Lung (tissue), 12 donors: ENCODE data around the gene EDN2. TPM values are rescaled to one million over a fixed set of nuclear protein-coding genes. Genes with fewer than 3 reads are reported as not detected.

Experiments
- ATAC-seq: fragments of 200-7000 bp; cut with Tn5 transposase; one replicate; pipeline ENCODE4 v1.9.1; 2020; ENCODE audit warnings: moderate number of reproducible peaks; ENCODE audit not compliant: insufficient read depth, low FRiP score
- DNase-seq, 3 donors: peaks; one replicate each; pipeline ENCODE4 v3.0.0-alpha.2; 2013 to 2017
- H3K27ac ChIP-seq, 2 donors: one replicate each; pipeline ENCODE4 v1.5.1; 2013; ENCODE audit warnings: mild to moderate bottlenecking in 2 of 2, moderate library complexity in 2 of 2, control low read depth in 1 of 2, inconsistent platforms in 1 of 2, low read depth in 1 of 2, low read length in 1 of 2
- H3K27me3 ChIP-seq, 3 donors: one replicate each; pipeline ENCODE4 v1.5.1; 2013; ENCODE audit warnings: low read length in 2 of 3; ENCODE audit not compliant: control insufficient read depth in 3 of 3, insufficient read depth in 3 of 3
- H3K36me3 ChIP-seq, 4 donors: one replicate each; pipeline ENCODE4 v1.5.1; 2013; ENCODE audit warnings: low read length in 4 of 4, mild to moderate bottlenecking in 1 of 4, moderate library complexity in 1 of 4; ENCODE audit not compliant: control insufficient read depth in 4 of 4, insufficient read depth in 4 of 4
- H3K4me1 ChIP-seq, 5 donors: one replicate each; pipeline ENCODE4 v1.5.1; 2013; ENCODE audit warnings: low read length in 5 of 5, mild to moderate bottlenecking in 2 of 5, moderate library complexity in 1 of 5; ENCODE audit not compliant: control insufficient read depth in 5 of 5, insufficient read depth in 5 of 5
- H3K4me3 ChIP-seq: one replicate; pipeline ENCODE4 v1.5.1; 2013; ENCODE audit warnings: mild to moderate bottlenecking, control low read depth, moderate library complexity
- H3K9ac ChIP-seq, 2 donors: one replicate each; pipeline ENCODE4 v1.5.1; 2013; ENCODE audit warnings: low read length in 2 of 2, control low read depth in 1 of 2; ENCODE audit not compliant: insufficient read depth in 1 of 2
- H3K9me3 ChIP-seq, 4 donors: one replicate each; pipeline ENCODE4 v1.5.1; 2013; ENCODE audit warnings: low read length in 3 of 4, mild to moderate bottlenecking in 1 of 4, moderate library complexity in 1 of 4; ENCODE audit not compliant: control insufficient read depth in 4 of 4, insufficient read depth in 3 of 4
- CTCF ChIP-seq: IDR thresholded peaks from 2 replicates; pipeline ENCODE4 v1.5.1; 2012; ENCODE audit warnings: mild to moderate bottlenecking; ENCODE audit errors: control extremely low read depth, extremely low read depth
- WGBS, 2 donors: extraction: QIAGEN DNeasy Blood & Tissue Kit; methylation state at CpG; one replicate each; pipeline ENCODE4 v1.1.7; 2013; 5-methylcytosine and 5-hydroxymethylcytosine counted together
- polyA plus RNA-seq, 2 donors: library from polyadenylated mRNA; stranded (reverse); fragments of 200-250 nt; gene quantifications; one replicate each; pipeline ENCODE4 v1.2.1, GENCODE V29; 2013
- total RNA-seq, 2 donors: library from RNA; depleted of rRNA in 1 of 2; stranded (reverse); fragments of >200 nt in 1 of 2; gene quantifications; one replicate each; pipeline ENCODE4 v1.2.1, GENCODE V29; 2014 to 2021
- donor health status: control.
- donor health status: control.
- donor health status: Bipolar disorder and iron deficiency.
- donor health status: healthy.
- donor health status: DM: yes; HTN: yes; CAD: no.

Gene EDN2
- total and polyA plus RNA-seq, 4 donors, result 0.85 to 15.2 (median 2.4) TPM

- H3K4me3 ChIP-seq, result no peak overlapping the region
- 13 to 18% methylated on average over 6 of the region's 6 CpGs for WGBS, 2 donors
Measured at GRCh38 chr1:41515778-41516167, 31.3 kb upstream of the EDN2 start.

GRCh38 chr1:41515131-41515678 is 30.7 kb upstream of the EDN2 start:
- H3K27ac ChIP-seq, result peak overlapping the region in 1 of 2 donors; percentile 61
- H3K27me3 ChIP-seq, result no peaks in the 10 kb centered on the region
- peaks cover 0 to 9% (median 1%) of the 10 kb centered on the region in 4 donors for H3K36me3 ChIP-seq
- H3K9ac ChIP-seq, result no peak overlapping the region
- peaks cover 0 to 28% (median 6%) of the 10 kb centered on the region in 5 donors for H3K4me1 ChIP-seq
- no peak for TF ChIP-seq CTCF
- no peak for ATAC-seq
- WGBS, 2 donors, result 68 to 82% methylated on average over 5 of the region's 5 CpGs
- no peaks in the 10 kb centered on the region for H3K9me3 ChIP-seq
- DNase-seq, result no peak
- no peak overlapping the region for H3K4me3 ChIP-seq

More at GRCh38 chr1:41515778-41516167, 31.3 kb upstream of the EDN2 start:
- Histone ChIP-seq H3K4me1 (peaks cover 0 to 28% (median 6%) of the 10 kb centered on the region in 5 donors), H3K9me3 (no peaks in the 10 kb centered on the region), H3K9ac (no peak overlapping the region), H3K36me3 (peaks cover 0 to 6% (median 1%) of the 10 kb centered on the region in 4 donors), H3K27me3 (no peaks in the 10 kb centered on the region), H3K27ac (peak overlapping the region in 1 of 2 donors; percentile 61)
- DNase-seq (no peak), ATAC-seq (no peak)
- TF ChIP-seq CTCF, result no peak

- H3K4me3 ChIP-seq, result no peak overlapping the region
- H3K9ac ChIP-seq, result no peak overlapping the region
- ATAC-seq (no peak), DNase-seq (no peak)
- WGBS, 2 donors, result 73 to 91% methylated on average over 8 of the region's 8 CpGs
- no peak for TF ChIP-seq CTCF
- H3K36me3 ChIP-seq, result peaks cover 0 to 9% (median 1%) of the 10 kb centered on the region in 4 donors
- no peaks in the 10 kb centered on the region for H3K9me3 ChIP-seq
- H3K27ac ChIP-seq, result peak overlapping the region in 1 of 2 donors; percentile 35
- H3K4me1 ChIP-seq, result peaks cover 0 to 28% (median 6%) of the 10 kb centered on the region in 5 donors
- H3K27me3 ChIP-seq, result no peaks in the 10 kb centered on the region
Measured at GRCh38 chr1:41514381-41514780, 29.9 kb upstream of the EDN2 start.

GRCh38 chr1:41513383-41513735 is 28.9 kb upstream of the EDN2 start:
- TF ChIP-seq CTCF, result no peak
- no peak overlapping the region for H3K4me3 ChIP-seq
- WGBS, 2 donors, result 88 to 91% methylated on average over 17 of the region's 17 CpGs
- H3K36me3 ChIP-seq, result peaks cover 0 to 9% (median 1%) of the 10 kb centered on the region in 4 donors
- no peak overlapping the region for H3K9ac ChIP-seq
- ATAC-seq (no peak), DNase-seq (peak; percentile 78 to 82 (median 81))
- no peaks in the 10 kb centered on the region for H3K27me3 ChIP-seq
- H3K9me3 ChIP-seq, result no peaks in the 10 kb centered on the region
- H3K27ac ChIP-seq, result no peak overlapping the region
- H3K4me1 ChIP-seq, result peaks cover 0 to 28% (median 6%) of the 10 kb centered on the region in 5 donors
